NCI-H146 (cell line): Measurements from ENCODE around the gene STK25.
"Not testable (repeated sequence)": the region's sequence is repeated elsewhere in the genome, so short reads cannot be mapped to it uniquely, and the experiment has no call there.

Experiments
- DNase-seq: peaks from one replicate; lab custom pipeline; 2025; lab: John Stamatoyannopoulos, UW

The STK25 gene

DNA sequence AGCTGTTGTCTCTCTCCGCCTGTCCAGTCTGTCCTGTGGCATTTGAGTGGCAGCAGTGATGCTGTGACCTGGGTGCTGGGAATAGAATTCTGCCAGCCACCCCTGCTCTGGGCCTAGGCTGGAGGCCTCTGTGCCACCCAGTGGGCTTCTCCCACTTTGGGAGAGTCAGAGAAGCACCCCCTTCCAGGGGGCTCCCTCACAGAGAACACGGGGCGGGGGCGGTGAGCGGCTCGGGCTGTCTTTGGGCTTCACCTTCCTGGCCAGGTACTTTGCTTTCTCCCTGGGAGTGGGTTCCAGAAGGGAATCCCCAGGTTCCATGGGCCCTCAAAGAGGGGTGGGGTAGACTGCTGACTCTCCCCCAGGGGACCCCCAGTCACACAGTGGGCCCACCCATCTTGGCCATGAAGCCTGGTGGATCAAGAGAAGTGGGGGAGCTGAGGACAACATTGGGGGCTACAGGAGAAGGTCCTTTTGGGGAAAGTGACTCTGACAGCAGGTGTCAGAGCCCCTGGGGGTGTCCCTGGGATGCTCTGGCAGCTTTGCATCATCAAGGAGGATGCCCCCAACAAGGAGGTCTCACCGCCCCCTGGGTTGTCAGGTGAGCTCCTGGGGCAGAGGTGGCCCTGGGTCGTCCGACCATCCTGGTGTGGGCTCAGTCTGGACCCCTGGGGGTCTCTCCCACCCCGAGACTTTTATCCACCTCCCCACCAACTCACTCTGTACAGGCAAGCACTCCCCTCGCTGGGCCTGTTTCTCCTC is 31.4 kb upstream of the STK25 start:
- no peak for DNase-seq

DNA sequence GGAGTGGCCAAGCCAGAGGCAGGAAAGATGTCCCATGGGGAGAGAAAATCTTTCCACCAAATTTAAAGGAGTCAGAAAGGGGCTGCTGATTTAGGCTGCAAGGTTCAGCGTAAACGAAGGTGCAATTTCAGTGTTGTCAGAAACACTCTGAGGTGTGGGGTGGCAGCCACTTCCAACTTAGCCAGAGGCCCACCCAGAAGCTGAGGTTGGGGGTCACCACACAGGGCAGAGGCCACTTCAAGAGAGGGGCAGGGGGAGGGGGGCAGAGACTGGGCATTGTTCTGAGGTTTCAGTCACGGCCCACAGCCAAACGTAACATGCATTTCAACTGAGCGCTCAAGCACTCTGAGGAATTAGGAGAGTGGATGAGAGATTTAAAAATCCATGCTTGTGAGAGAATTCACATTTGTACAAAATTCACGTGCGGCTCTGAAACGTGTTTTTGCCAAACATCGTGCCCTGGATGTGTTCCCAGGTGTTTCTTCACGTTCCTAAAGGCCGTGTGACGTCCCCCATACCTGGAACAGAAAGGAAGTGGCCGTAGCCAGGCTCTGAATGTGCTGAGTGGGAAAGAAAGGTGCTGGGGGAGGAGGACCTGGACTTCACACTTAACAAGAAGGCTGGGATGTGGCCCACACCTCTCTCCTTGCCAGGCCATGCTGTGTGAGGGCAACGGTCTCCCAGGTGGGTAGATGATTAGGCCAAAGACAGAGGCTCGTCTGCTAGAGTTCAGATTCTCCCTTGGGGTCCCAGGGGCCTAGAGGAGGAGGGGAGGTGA is 30.6 kb upstream of the STK25 start:
- no peak for DNase-seq

DNA sequence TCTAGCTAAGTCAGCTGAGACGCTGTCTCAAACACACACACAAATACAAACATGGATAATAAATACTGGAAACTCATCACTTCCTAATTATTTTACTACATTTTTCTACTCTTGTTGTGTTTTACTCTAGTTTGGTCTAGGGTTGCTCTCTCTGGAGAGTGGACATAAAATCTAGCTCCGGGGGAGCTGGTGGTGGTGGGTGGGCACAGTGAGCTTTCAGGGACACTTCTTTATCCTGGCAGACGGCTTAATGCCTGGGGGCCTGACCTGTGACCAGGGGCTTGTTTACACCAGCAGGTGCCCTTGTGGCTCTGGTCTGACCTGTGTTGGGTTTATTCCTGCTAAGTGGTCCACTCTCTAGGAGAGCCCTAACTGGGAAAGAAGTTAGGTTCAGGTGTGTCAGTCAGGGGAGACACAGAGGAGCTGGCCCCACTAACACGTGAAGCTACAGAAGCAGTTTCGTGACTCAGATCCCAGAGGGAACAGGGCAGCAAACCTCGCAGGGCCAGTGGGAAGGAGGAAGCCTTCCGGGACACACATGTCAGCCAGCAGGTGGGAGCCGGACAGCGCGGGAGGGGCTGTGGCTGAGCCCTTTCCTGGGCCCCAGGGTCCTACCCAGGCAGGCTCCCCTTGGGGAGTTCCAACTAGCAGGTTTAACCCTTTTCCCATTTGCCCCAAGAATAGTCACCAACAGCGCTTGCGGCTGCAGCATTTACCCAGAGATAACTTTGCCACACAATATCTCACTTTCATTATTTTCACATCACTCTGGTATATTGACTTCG is 27.7 kb upstream of the STK25 start:
- DNase-seq: no peak

DNA sequence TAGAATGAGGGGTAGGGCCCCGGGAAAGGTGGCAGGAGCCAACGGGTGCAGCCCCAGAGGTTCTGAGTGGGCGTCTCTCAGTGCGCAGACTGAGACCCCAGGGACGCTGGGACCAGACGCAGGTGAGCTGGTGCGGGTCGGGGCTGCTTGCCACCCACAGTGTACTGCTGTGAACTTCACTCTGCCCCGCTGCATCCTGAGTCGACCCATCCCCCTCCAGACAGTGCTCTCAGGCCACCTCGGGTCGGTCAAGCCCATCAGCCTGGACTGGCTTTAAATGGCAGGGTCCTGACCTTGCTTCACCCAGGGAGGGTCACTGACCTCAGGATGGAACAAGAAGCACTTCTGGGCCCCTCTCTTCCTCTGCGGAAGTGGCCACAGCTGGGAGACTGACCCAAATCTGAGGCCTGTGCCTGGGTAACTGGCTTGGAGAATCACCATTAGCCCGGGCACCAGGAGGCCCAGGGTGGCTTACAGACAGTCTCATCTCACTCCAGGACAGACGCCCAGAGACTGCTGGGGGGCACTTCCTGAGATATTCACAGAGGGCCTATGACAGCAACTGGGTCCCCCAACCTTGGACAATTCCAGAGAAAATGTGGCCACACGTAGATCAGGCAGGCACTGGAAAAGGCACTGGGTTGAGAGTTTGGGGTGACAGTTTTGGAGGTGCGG is 26.5 kb upstream of the STK25 start:
- no peak for DNase-seq

DNA sequence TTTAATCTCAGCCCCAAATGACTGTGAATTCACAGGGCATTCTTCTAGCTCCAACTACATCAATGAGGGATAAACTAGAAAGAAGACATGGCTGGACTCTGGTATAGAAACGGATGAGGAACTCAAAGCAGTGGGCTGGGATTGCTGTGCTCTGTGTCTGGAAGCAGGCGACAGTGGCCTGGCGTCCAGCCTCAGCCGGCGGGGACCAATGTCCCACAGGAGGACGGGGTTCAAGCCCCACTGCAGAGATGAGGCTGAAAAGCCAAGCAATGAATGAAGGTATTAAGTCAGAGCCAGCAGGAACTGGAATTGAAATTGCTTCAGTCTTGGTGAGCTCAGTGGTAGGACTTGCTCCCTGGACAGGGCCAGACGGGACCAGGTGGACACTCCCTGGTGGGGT is 25.9 kb upstream of the STK25 start:
- DNase-seq: no peak

DNA sequence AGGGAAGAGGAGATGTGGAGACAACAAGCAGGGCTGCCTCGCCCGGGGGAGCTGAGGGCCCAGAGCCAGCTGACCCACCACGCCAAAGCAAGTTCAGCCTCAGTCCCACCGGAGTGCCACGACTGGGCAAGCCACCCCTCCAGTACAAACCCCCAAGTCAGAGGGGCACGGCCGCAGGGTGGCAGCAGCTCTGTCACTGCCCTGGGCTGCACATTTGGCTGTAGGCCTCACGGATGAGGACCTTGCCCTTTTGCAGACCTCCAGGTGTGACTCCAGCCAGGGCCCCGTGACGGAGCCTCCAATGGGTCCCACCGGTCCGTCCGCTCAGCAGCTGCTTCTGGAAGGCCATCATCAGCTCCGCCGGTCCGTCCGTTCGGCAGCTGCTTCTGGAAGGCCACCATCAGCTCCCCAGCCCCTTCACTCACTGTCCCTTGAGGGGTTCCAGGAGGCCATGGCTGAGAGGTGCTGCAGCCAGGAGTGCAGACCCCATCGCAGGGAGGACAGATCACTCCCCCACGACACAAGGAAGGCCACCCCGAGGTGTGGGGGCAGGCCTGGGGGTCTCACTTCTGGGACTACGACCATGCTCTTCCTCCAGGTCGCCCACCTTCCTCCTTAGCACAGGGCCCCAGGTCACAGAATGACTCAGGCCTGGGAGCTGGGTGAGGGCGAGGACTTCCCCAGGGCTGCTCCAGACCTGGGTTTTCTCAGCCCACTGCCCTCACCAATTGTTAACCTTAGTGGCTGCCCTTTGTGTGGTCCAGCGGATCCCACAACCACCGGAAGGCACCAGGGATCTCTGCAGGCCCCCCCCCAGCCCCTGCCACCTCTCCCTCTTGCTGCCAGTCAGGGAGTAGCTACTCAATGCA is 24.6 kb upstream of the STK25 start:
- no peak for DNase-seq

DNA sequence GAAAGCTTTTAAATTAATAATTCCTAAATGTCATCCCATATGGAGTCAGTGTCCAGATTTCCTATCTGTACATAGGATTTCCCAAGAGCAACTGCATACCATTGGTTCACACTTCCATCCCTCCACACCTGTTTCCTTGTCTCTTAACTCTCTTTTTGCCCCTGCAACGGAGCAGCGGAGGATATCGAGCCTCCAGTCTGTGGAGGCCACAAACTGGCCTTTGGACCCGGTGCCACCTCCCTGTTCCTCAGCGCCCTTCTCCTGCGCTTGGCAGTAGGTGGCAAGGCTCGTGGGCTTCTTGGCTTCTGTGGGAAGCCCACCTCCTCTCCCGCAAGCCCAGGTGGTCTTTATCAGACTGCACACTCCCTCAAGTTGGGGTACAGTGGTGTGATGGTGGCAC is 23.8 kb upstream of the STK25 start:
- DNase-seq: no peak

DNA sequence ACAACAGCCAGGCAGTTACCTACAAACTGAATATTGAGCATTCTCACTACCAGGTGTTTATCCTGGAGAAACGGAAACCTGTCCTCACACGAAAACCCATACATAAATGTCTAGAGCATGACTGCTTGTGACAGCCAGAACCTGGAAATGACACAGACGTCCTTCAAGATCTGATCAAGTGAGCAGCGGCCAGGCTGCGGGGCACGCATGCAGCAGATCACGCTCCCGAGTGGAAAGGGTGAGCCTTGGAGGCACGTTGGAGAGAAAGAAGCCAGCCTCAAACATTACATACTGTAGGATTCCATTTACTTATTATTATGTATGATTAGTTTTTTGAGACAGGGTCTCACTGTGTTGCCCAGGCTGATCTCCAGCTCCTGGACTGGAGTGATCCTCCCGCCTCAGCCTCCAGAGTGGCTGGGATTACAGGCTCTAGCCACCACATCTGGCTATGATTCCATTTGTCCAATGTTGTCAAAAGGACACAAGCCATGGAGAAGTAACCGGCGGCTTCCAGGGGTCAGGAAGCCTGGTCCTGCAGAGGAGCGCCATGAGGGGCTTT is 22.9 kb upstream of the STK25 start:
- no peak for DNase-seq

DNA sequence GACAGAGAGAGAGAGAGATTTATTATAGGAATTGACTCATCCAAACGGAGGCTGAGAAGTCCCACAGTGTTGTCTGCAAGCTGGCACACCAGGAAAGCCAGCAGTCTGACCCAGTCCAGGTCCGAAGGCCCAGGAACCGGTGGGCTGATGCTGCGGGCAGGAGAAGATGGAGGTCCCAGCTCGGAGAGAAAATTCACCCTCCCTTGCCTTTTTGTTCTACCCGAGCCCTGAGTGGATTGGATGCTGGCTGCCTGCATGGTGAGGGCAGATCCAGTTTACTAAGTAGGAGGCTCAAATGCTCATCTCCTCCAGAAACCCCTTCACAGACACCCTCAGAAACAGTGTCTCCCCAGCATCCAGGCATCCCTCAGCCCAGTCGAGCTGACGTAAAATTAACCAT is 22.2 kb upstream of the STK25 start:
- no peak for DNase-seq

DNA sequence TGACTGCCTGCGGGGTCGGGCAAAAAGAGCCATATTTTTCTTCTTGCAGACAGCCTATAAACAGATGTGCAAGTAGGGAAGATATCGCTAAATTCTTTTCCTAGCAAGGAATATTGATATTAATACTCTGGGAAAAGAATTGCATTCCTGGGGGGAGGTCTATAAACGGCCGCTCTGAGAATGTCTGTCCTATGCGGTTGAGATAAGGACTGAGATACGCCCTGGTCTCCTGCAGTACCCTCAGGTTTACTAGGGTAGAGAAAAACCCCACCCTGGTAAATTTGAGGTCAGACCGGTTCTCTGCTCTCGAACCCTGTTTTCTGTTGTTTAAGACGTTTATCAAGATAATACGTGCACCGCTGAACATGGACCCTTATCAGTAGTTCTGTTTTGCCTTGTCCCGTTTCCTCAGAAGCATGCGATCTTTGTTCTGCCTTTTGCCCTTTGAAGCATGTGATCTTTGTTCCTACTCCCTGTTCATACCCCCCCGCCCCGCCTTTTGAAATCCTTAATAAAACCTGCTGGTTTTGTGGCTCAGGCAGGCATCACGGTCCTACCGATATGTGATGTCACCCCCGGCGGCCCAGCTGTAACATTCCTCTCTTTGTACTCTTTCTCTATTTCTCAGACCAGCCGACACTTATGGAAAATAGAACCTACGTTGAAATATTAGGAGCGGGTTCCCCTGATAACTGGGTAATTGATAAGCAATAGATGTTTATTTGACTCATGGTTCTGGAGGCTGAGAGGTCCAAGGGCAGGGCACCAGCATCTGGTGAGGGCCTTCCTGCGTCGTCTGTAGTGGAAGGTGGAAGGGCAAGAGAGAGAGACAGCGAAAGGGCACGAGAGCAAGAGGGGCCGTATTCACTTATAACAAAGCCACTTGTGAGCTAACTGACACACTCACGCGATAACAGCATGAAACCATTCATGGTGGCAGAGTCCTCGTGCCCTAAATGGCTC is 17.7 kb upstream of the STK25 start:
- not testable (repeated sequence) for DNase-seq

DNA sequence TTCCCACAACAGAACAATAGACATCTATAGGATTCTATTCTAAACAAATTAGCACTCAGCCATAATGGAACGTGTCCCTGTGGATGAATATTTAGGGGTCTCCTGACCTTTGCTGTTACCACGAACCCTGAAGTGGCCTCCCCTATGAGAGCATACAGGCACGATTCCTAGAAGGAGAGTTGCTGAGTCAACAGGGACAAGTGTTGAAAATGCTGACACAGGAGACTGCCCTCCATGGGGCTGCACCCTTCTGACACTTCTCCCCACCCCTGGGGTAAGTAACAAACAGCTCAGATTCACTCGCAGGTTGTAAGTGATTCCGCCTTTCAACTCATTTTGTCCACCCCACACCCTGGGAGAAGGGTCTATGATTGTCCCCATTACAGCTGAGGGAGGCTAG is 14.1 kb upstream of the STK25 start:
- no peak for DNase-seq

DNA sequence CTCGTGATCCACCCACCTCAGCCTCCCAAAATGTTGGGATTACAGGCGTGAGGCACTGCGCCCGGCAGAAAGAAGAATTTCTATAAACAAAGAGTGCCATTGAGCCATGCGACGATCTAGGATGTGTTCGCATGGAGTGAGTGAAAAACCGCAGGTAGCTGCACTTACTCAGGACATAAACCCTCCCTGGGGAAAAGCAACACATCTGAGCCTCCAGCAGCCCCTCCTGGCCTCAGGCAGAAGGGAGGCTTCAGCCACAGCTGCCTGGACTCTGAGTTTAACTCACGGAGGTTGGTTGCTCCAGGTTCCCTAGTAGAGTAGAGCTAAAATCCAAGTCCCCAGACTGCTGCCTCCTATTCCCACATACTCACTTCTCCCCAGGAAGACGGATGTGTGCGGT is 11.3 kb upstream of the STK25 start:
- DNase-seq: no peak

DNA sequence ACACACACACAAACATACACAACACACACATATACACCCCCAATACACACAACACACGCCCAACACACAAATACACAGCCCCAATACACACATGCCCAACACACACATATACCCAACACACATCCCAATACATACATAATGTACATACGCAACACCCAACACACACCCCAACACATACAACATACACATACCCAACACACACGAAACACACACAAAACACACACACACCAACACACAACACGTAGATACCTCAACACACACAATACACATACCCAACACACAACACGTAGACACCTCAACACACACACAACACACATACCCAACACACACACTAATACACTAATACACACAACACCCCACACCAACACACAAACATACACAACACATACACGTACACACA is 8.9 kb upstream of the STK25 start:
- DNase-seq: no peak

DNA sequence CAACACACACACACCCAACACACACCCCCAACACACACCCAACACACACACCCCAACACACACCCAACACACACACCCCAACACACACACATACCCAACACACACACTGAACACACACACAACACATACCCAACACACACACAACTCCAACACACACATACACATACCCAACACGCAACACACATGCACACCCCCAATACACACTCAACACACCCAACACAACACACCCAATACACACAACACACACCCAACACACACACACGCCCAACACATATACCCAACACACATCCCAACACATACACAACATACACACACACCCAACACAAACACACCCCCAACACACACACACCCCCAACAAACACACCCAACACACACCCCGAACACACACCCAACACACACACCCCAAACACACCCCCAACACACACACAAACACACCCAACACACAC is 8.2 kb upstream of the STK25 start:
- no peak for DNase-seq

DNA sequence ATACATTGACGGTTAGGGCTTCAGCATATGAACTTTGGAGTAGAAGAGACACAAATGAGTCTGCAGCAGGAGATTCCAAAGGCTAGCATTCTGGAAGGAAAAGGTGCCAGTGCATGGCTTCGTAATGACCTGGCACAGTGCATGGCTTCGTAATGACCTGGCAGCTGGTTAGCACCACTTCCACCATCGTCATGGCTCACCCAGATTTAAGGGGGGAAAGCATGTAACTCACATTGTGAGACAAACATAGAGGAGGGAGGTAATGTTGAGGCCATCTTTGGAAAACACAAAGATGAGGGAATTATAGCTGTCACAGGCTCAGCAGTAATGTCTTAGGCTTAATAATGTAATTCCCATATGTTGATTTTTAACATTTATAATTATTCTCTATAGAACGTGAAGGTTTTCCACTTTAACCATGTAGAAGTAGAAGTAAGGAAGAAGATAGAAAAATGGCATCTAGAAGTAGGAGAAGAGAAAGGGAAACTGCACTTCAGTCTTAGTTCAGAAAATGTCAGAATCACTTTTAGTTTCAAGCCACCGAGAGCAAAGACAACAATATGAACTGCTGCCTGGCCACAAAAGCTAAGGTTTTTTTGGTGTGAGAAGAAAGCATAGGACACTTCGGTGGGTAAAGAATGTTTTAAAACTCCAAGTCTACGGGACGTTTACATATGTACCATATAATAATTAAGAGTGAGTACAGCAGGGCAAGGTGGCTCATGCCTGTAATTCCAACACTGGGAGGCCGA is 6.8 kb upstream of the STK25 start:
- DNase-seq: no peak

DNA sequence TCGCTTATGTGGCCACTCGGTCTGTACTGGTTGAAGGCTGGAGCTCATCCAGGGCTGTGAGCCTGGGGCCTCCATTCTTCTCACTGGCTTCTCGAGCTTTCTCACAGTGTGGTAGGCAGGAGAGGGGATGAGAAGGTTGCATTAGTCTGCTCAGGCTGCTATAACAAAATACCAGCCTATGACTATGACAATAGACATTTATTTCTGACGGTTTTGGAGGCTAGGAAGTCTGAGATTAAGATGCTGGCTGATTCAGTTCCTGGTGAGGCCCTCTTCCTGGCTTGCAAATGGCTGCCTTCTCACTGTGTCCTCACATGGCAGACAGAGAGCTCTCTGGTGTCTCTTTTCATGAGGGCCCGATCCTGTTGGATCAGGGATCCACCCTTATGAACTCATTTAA is 6.2 kb upstream of the STK25 start:
- DNase-seq: no peak

DNA sequence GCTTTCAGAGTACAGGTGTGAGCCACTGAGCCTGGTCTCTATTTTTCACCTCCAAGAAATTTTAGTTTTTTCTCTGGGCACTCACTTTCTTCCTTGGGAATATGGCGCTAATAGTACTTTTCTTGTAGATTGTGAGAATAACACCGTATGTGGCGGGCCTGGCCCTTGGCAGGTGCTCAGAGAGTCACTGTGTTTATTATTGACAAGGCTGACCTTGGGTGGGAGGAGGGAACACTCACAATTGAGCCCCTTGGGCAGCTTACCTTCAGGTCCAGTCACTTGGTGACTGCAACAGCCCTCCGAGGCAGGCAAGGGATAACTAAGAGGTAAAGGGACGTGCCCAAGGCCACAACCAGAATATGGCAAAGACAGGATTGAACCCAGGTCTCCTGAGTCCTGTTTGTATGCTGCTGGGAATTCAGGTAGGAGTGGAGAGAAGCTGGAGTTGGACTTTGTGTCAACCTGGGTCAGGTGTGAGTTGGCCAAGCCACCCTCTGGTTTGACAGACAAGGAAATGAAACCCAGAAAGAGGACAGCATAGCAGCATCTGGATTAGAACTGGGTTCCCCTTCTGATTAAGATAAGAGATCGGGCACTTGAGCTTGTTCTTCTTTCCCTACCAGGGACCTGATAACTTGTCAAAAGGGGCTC is 2.8 kb upstream of the STK25 start:
- no peak for DNase-seq

DNA sequence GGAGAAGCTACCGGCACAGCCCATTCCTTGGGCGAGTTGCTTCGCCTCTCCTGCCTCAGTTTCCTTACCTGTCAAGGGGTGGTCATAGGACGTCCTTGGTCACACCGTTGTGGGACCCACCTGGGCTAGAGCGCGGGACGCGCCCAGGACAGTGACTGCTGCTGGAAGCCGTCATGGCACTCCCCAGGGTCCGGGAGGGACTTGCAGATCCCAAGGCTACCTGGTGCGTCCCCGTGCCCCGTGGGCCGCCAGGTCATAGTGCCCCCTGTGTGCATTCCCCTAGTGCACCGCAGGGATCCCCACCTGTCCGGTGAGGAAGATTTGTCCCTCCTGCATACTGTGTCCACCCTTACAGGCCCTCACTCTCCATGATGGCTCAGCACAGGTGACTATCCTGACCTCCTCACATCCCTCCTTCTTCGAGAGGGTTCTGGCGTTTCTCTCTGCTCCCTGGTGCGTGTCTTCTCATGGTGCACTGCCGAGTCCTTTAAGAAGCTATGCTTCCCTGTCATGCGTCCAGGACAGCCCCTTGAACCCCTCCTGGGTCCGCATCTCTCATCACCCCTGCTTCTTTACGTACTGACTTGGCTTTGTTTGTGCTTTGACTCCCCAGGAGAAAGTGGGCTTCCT is 886 bp upstream of the STK25 start:
- DNase-seq: peak; percentile 48
